NT2/D1 (cell line): ENCODE data around the gene ARVCF.

Experiments
- DNase-seq: peaks from one replicate; pipeline ENCODE4 v3.0.0-alpha.2; 2011; ENCODE audit warnings: low read depth, low spot score
- H3K27me3 ChIP-seq: 2 replicates; pipeline ENCODE4 v1.6.0; 2011; ENCODE audit warnings: mild to moderate bottlenecking; ENCODE audit not compliant: insufficient read length, insufficient read depth
- H3K36me3 ChIP-seq: 2 replicates; pipeline ENCODE4 v1.6.1; 2011; ENCODE audit warnings: mild to moderate bottlenecking, low read length, mixed read lengths; ENCODE audit not compliant: insufficient read depth, insufficient read length
- H3K4me1 ChIP-seq: 2 replicates; pipeline ENCODE4 v1.5.1; 2011; ENCODE audit not compliant: insufficient read depth, insufficient read length
- H3K4me3 ChIP-seq: 2 replicates; pipeline ENCODE4 v1.5.1; 2011; ENCODE audit warnings: low read depth; ENCODE audit not compliant: insufficient read length
- H3K9ac ChIP-seq: 2 replicates; pipeline ENCODE4 v1.6.0; 2011; ENCODE audit warnings: low read depth; ENCODE audit not compliant: insufficient read length
- H3K9me3 ChIP-seq: 2 replicates; pipeline ENCODE4 v1.5.1; 2011; ENCODE audit warnings: mild to moderate bottlenecking, low read length; ENCODE audit not compliant: insufficient read depth
- SUZ12 ChIP-seq: IDR thresholded peaks from 2 replicates; pipeline ENCODE4 v1.6.1; 2011; ENCODE audit not compliant: insufficient read length, insufficient read depth; ENCODE audit errors: extremely low read depth
- YY1 ChIP-seq: IDR thresholded peaks from 2 replicates; pipeline ENCODE4 v1.6.1; 2011; ENCODE audit not compliant: insufficient read length, insufficient read depth
- ZNF274 ChIP-seq: IDR thresholded peaks from 2 replicates; pipeline ENCODE4 v1.6.1; 2011; ENCODE audit warnings: mild to moderate bottlenecking, low read depth, low read length

The ARVCF gene

GRCh38 chr22:20038574-20038973 lies 22.0 kb upstream of the ARVCF start:
- H3K4me1 ChIP-seq, result peaks cover 4% of the 10 kb centered on the region
- no peaks in the 10 kb centered on the region for H3K9me3 ChIP-seq
- H3K27me3 ChIP-seq, result no peaks in the 10 kb centered on the region
- DNase-seq, result no peak
- peaks cover 14% of the 10 kb centered on the region for H3K36me3 ChIP-seq
- H3K4me3 ChIP-seq, result no peak overlapping the region
- H3K9ac ChIP-seq, result no peak overlapping the region
- TF ChIP-seq SUZ12 (no peak), ZNF274 (no peak), YY1 (no peak)

- Histone ChIP-seq H3K4me3 (no peak overlapping the region), H3K9ac (no peak overlapping the region), H3K4me1 (peaks cover 4% of the 10 kb centered on the region), H3K36me3 (peaks cover 12% of the 10 kb centered on the region), H3K27me3 (no peaks in the 10 kb centered on the region), H3K9me3 (no peaks in the 10 kb centered on the region)
- no peak for TF ChIP-seq SUZ12
- no peak for TF ChIP-seq YY1
- no peak for TF ChIP-seq ZNF274
- DNase-seq, result no peak
Measured at GRCh38 chr22:20037419-20037818, 20.8 kb upstream of the ARVCF start.

GRCh38 chr22:20036535-20037392 lies 20.1 kb upstream of the ARVCF start:
- H3K4me1 ChIP-seq, result peaks cover 4% of the 10 kb centered on the region
- H3K4me3 ChIP-seq, result no peak overlapping the region
- peaks cover 17% of the 10 kb centered on the region for H3K36me3 ChIP-seq
- no peak for DNase-seq
- H3K9ac ChIP-seq, result no peak overlapping the region
- no peaks in the 10 kb centered on the region for H3K9me3 ChIP-seq
- no peak for TF ChIP-seq YY1
- no peaks in the 10 kb centered on the region for H3K27me3 ChIP-seq

- Histone ChIP-seq H3K36me3 (peaks cover 18% of the 10 kb centered on the region), H3K9ac (no peak overlapping the region), H3K4me3 (no peak overlapping the region), H3K4me1 (peaks cover 4% of the 10 kb centered on the region), H3K9me3 (no peaks in the 10 kb centered on the region), H3K27me3 (no peaks in the 10 kb centered on the region)
- TF ChIP-seq ZNF274 (no peak), YY1 (no peak), SUZ12 (no peak)
- no peak for DNase-seq
Measured at GRCh38 chr22:20036084-20036482, 19.5 kb upstream of the ARVCF start.

GRCh38 chr22:20035375-20036083 lies 18.9 kb upstream of the ARVCF start:
- TF ChIP-seq SUZ12 (no peak), ZNF274 (no peak), YY1 (no peak)
- Histone ChIP-seq H3K36me3 (peaks cover 18% of the 10 kb centered on the region), H3K9me3 (no peaks in the 10 kb centered on the region), H3K27me3 (no peaks in the 10 kb centered on the region), H3K4me1 (peaks cover 4% of the 10 kb centered on the region), H3K9ac (no peak overlapping the region), H3K4me3 (no peak overlapping the region)
- no peak for DNase-seq

- Histone ChIP-seq H3K36me3 (peaks cover 14% of the 10 kb centered on the region), H3K9ac (no peak overlapping the region), H3K4me3 (no peak overlapping the region), H3K9me3 (no peaks in the 10 kb centered on the region), H3K27me3 (no peaks in the 10 kb centered on the region), H3K4me1 (peaks cover 4% of the 10 kb centered on the region)
- TF ChIP-seq SUZ12 (no peak), ZNF274 (no peak), YY1 (no peak)
- no peak for DNase-seq
Measured at GRCh38 chr22:20034143-20034542, 17.5 kb upstream of the ARVCF start.

DNA sequence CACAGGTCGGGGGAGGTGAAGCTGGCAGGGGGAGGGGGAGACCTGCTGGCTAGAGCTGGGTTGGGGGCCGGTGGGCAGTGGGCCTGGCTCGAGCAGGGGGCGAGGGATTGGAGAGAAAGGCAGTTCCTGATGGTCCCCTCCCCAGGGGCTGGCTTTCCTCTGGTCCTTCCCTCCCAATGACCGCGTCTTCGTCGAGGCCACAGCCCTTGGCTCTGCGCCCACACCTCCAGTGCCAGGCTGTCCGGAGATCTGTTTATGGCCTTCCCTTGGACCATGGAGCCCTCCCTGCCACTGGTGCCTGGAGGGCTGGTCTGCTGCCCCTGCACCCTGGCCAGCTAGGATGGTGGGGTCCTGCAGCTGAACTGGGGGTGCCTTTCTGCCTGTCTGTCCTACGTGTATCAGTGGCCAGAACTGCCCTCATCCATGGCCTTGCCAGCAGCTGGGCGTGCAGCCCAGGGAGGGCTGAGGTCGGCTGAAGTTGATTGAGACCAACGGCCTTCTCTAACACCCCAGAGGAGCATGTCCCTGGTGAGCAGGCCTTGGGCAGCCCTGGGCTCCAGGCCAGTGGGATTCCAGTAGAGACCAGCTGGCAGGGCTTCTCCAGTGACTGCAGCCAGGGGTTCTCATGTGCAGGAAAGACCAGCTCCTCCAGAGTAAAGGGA lies 16.6 kb upstream of the ARVCF start:
- H3K4me3 ChIP-seq, result no peak overlapping the region
- H3K9ac ChIP-seq, result no peak overlapping the region
- no peak for DNase-seq
- H3K27me3 ChIP-seq, result no peaks in the 10 kb centered on the region
- no peaks in the 10 kb centered on the region for H3K9me3 ChIP-seq
- no peaks in the 10 kb centered on the region for H3K4me1 ChIP-seq
- peaks cover 14% of the 10 kb centered on the region for H3K36me3 ChIP-seq
- TF ChIP-seq YY1, result no peak
